Left lung (tissue), 10 donors: ENCODE measurements around the gene MDK. TPM values are rescaled to one million over a fixed set of nuclear protein-coding genes. Genes with fewer than 3 reads are reported as not detected.
A peak's percentile ranks its signal among the peaks of the same experiment; 100 is the strongest.

Experiments used
- ATAC-seq: fragments of 200-7000 bp; cut with Tn5 transposase; one replicate; pipeline ENCODE4 v1.9.1; 2020; ENCODE audit warnings: moderate library complexity
- DNase-seq, 4 donors: peaks; one replicate each; pipeline ENCODE4 v3.0.0-alpha.2; 2013 to 2020
- H3K27ac ChIP-seq, 2 donors: fragments of 200-600 bp; sonication (generic) in 1 of 2; one replicate each; pipeline versions ENCODE4 v1.5.0 to v1.8.0; 2020 to 2021
- H3K27me3 ChIP-seq, 2 donors: fragments of 200-600 bp; sonication (generic) in 1 of 2; one replicate each; pipeline versions ENCODE4 v1.5.0 to v1.8.0; 2020 to 2021
- H3K36me3 ChIP-seq, 2 donors: fragments of 200-600 bp; sonication (generic) in 1 of 2; one replicate each; pipeline versions ENCODE4 v1.5.0 to v1.8.0; 2020 to 2021
- H3K4me1 ChIP-seq, 2 donors: fragments of 200-600 bp; one replicate each; pipeline ENCODE4 v1.8.0; 2021
- H3K4me3 ChIP-seq, 2 donors: fragments of 200-600 bp; sonication (generic) in 1 of 2; one replicate each; pipeline versions ENCODE4 v1.5.0 to v1.8.0; 2020 to 2021; ENCODE audit warnings: mild to moderate bottlenecking in 1 of 2
- H3K9me3 ChIP-seq, 2 donors: fragments of 200-600 bp; sonication (generic) in 1 of 2; one replicate each; pipeline versions ENCODE4 v1.5.0 to v1.8.0; 2020 to 2021
- intact Hi-C, 2 donors: fragments of 100-400 bp; cut with DNase I; formaldehyde crosslinking; loops; one replicate each; pipeline versions ENCODE4 v1.11.2 to v1.14.2; 2022
- polyA plus RNA-seq, 6 donors: library from polyadenylated mRNA; unstranded; fragments of 120-200 nt; gene quantifications; one replicate each; pipeline ENCODE4 v1.2.1, GENCODE V29; 2013; ENCODE audit not compliant: insufficient read length in 6 of 6
- total RNA-seq, 2 donors: library from RNA; stranded (reverse); fragmentation: NEBNext Ultra II Directional; extraction: Animal tissue kit (Norgen Biotek cat#: 25700); gene quantifications; one replicate each; pipeline ENCODE4 v1.2.1, GENCODE V29; 2021
- TF ChIP-seq, protein P1 (sequence below), 2 donors: fragments of 200-600 bp; sonication (generic) in 1 of 2; IDR thresholded peaks; one replicate each; pipeline versions ENCODE4 v1.5.0 to v1.8.0; 2021; ENCODE audit warnings: antibody characterized with exemption in 2 of 2
- donor health status: DM: no; HTN: yes; CAD: no.
- donor health status: DM: no; HTN: no; CAD: no.

Gene MDK
- total and polyA plus RNA-seq, 8 donors = 15.4 to 1,135 (median 872) TPM

DNA sequence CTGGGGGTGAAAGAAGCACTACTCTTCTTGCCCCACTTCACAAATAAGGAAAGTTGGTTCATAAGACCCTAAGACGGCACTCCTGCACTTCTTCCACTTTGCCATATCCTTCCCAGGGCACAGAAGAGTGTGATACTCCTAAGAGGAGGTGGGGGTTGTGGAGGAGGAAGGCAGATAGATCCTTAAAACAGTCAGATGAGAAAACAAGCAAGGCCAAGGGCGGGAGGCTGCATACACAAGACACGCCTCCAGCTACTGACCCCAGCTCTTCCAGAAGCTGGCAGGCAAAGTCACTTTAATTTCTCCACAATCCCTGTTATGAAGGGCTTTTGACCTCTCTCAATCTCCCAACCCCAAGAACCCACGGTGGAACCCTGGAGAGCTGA is 11.8 kb downstream of the MDK start:
- H3K4me3 ChIP-seq = no peak overlapping the region
- intact Hi-C loops = no loop called here

DNA sequence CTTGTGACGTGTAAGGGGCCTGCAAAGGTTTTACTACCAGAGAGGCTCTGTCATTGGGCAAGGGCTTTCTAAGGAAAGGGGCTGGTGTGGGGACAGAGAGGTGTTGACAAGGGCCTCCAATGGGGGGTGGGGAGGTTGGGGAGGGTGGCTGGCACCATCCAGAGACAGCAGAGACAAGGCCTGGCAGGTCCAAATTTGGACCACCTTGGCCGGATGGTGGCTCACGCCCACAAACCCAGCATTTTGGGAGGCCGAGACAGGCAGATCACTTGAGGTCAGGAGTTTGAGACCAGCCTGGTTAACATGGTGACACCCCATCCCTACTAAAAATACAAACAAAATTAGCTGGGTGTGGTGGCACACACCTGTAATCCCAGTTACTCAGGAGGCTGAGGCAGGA is 12.3 kb downstream of the MDK start:
- TF ChIP-seq, protein P1, sequence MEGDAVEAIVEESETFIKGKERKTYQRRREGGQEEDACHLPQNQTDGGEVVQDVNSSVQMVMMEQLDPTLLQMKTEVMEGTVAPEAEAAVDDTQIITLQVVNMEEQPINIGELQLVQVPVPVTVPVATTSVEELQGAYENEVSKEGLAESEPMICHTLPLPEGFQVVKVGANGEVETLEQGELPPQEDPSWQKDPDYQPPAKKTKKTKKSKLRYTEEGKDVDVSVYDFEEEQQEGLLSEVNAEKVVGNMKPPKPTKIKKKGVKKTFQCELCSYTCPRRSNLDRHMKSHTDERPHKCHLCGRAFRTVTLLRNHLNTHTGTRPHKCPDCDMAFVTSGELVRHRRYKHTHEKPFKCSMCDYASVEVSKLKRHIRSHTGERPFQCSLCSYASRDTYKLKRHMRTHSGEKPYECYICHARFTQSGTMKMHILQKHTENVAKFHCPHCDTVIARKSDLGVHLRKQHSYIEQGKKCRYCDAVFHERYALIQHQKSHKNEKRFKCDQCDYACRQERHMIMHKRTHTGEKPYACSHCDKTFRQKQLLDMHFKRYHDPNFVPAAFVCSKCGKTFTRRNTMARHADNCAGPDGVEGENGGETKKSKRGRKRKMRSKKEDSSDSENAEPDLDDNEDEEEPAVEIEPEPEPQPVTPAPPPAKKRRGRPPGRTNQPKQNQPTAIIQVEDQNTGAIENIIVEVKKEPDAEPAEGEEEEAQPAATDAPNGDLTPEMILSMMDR (IDR thresholded peaks at IDR 0.05) = no peak
- H3K27me3 ChIP-seq = peaks cover 33 to 53% of the 10 kb centered on the region in 2 donors
- no peak overlapping the region for H3K4me3 ChIP-seq
- intact Hi-C loops = no loop called here
- peaks cover 0 to 29% of the 10 kb centered on the region in 2 donors for H3K36me3 ChIP-seq
- ATAC-seq (no peak), DNase-seq (peak in 1 of 4 donors; percentile 28)
- peaks cover 20 to 45% of the 10 kb centered on the region in 2 donors for H3K4me1 ChIP-seq
- H3K9me3 ChIP-seq = no peaks in the 10 kb centered on the region
- no peak overlapping the region for H3K27ac ChIP-seq

More for the DNA sequence above, 11.8 kb downstream of the MDK start:
- DNase-seq (no peak), ATAC-seq (no peak)
- Histone ChIP-seq H3K27me3 (peaks cover 39 to 59% of the 10 kb centered on the region in 2 donors), H3K27ac (no peak overlapping the region), H3K9me3 (no peaks in the 10 kb centered on the region), H3K4me1 (peaks cover 20 to 45% of the 10 kb centered on the region in 2 donors), H3K36me3 (peaks cover 0 to 25% of the 10 kb centered on the region in 2 donors)
- TF ChIP-seq, protein P1 (IDR thresholded peaks at IDR 0.05) = no peak

DNA sequence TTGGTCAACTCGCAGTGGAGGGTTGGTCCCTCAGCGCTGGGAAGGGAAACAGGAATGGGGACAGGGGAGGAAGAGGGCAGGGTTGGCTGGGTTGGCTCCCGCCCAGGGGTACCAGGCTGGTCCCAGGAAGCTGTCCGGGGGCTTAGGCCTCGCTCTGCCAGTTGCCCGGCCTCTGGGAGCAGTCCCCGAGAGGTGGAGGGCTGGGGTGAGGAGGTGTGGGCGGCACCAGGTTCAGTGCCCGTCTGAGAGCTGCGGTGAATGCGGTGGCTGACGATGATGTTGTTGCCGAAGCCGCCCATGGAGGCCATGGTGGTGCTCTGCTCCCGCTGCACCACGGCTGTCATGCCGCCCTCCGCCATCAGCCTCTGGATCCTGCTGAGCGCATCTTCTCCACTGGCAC is 16.1 kb downstream of the MDK start:
- no peak overlapping the region for H3K27ac ChIP-seq
- H3K4me1 ChIP-seq = peaks cover 3 to 7% of the 10 kb centered on the region in 2 donors
- no peak for DNase-seq
- H3K4me3 ChIP-seq = no peak overlapping the region
- peaks cover 0 to 16% of the 10 kb centered on the region in 2 donors for H3K27me3 ChIP-seq
- ATAC-seq = no peak
- intact Hi-C loops = no loop called here
- TF ChIP-seq, protein P1 (IDR thresholded peaks at IDR 0.05) = no peak
- peaks cover 0 to 44% of the 10 kb centered on the region in 2 donors for H3K36me3 ChIP-seq
- no peaks in the 10 kb centered on the region for H3K9me3 ChIP-seq

DNA sequence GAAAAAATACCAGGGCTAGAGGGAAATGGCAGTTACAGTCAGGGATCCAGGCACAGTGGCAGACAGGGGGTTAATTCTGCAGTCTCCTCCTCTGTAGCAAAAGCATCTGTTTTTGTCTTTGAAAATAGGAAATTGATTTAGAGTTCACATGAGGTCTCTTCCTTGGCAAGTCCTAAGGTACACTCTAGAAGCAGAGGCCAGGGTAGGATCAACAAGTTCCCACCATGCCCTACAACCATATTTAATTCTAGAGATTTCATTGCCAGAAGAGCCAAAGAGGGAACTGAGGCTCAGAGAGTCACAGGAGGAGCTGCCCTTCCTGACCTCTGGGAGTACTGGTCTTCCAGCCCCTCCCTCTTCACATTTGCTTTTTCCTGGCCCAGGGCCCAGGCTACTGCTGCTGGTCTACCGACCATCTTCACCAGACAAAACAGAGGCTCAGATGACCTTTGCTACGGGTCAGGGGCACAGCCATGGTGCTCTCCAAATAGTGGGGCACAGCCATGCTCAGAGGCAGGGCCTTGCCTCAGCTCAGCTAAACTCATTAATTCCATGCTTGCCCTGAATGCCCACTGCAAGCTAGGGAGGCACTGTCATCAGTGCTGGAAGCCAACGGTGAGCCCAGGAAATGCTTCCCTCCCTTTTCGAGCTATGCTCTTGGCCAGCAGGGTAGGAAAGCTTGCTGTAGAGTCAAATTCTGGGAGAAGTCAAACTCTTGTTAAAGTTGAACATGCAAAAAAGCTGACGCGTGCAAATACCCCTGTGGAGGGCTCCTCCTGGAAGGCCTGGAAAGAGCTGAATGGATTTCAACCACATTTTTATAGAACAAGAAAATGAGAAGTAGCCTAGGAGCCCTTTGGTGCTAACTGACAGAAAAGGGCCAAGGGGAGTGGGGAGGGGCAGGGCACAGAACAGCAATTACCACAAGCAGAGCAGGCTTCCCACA is 21.8 kb downstream of the MDK start:
- ATAC-seq = no peak
- Histone ChIP-seq H3K4me1 (no peaks in the 10 kb centered on the region), H3K9me3 (no peaks in the 10 kb centered on the region), H3K27ac (no peak overlapping the region), H3K36me3 (peaks cover 0 to 75% of the 10 kb centered on the region in 2 donors), H3K4me3 (no peak overlapping the region), H3K27me3 (no peaks in the 10 kb centered on the region)
- TF ChIP-seq, protein P1 (IDR thresholded peaks at IDR 0.05) = no peak
- intact Hi-C loops = no loop called here
- no peak for DNase-seq

DNA sequence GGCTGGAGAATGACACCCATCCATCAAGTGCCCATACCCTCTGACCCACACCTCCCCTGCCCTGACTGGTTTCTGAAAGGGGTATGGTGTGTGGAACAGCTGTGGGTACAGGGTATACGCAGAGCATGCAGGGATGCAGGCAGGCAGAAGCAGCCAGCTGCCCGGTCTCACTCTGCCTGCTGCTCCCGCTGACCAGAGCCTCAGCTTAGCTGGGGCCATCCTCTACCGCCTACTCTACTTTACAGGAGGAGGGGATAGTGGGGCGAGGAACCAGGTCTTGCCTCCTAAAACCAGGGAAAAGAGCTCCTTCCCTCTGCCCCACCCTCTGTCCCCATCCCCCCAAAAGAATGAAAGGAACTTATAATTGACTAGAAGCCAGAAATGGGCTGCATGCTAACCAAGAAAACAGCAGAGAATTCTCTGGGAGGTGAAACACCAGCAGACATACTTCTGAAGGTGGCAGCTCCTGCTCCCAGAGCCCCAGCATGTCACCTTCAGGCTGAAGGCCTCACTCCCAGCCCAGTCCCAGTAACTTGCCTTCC is 23.1 kb downstream of the MDK start:
- Histone ChIP-seq H3K4me3 (no peak overlapping the region), H3K36me3 (peaks cover 0 to 83% of the 10 kb centered on the region in 2 donors), H3K27ac (no peak overlapping the region), H3K9me3 (no peaks in the 10 kb centered on the region), H3K4me1 (no peaks in the 10 kb centered on the region), H3K27me3 (no peaks in the 10 kb centered on the region)
- TF ChIP-seq, protein P1 (IDR thresholded peaks at IDR 0.05) = no peak
- intact Hi-C loops = no loop called here
- no peak for ATAC-seq
- no peak for DNase-seq
